Measurements from ENCODE around the gene OTX2. TPM values are rescaled to one million over a fixed set of nuclear protein-coding genes. Genes with fewer than 3 reads are reported as not detected.

The OTX2 gene
- total RNA-seq, 2 donors from 2014 or later = not detected

- no peak for DNase-seq
- no peaks in the 10 kb centered on the region for H3K9me3 ChIP-seq
- H3K4me1 ChIP-seq = no peaks in the 10 kb centered on the region
- H3K27me3 ChIP-seq = no peaks in the 10 kb centered on the region
- intact Hi-C loops (cut with DNase I) = no loop called here
- TF ChIP-seq, protein P1, sequence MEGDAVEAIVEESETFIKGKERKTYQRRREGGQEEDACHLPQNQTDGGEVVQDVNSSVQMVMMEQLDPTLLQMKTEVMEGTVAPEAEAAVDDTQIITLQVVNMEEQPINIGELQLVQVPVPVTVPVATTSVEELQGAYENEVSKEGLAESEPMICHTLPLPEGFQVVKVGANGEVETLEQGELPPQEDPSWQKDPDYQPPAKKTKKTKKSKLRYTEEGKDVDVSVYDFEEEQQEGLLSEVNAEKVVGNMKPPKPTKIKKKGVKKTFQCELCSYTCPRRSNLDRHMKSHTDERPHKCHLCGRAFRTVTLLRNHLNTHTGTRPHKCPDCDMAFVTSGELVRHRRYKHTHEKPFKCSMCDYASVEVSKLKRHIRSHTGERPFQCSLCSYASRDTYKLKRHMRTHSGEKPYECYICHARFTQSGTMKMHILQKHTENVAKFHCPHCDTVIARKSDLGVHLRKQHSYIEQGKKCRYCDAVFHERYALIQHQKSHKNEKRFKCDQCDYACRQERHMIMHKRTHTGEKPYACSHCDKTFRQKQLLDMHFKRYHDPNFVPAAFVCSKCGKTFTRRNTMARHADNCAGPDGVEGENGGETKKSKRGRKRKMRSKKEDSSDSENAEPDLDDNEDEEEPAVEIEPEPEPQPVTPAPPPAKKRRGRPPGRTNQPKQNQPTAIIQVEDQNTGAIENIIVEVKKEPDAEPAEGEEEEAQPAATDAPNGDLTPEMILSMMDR (IDR thresholded peaks at IDR 0.05) = no peak
- no peak overlapping the region for H3K4me3 ChIP-seq
- no peaks in the 10 kb centered on the region for H3K36me3 ChIP-seq
- H3K9ac ChIP-seq (ENCODE audit: low read depth in 2 of 2, low read length in 2 of 2) = no peak overlapping the region
- H3K27ac ChIP-seq = no peak overlapping the region
Measured at GRCh38 chr14:56846970-56847930, 37.0 kb upstream of the OTX2 start.

GRCh38 chr14:56844406-56845002 is 34.2 kb upstream of the OTX2 start:
- H3K27ac ChIP-seq = no peak overlapping the region
- no peaks in the 10 kb centered on the region for H3K9me3 ChIP-seq
- DNase-seq = no peak
- TF ChIP-seq, protein P1 (IDR thresholded peaks at IDR 0.05) = no peak
- no peaks in the 10 kb centered on the region for H3K36me3 ChIP-seq
- no peaks in the 10 kb centered on the region for H3K4me1 ChIP-seq
- no peak overlapping the region for H3K9ac ChIP-seq (ENCODE audit: low read depth in 2 of 2, low read length in 2 of 2)
- intact Hi-C loops (cut with DNase I) = no loop called here
- H3K4me3 ChIP-seq = no peak overlapping the region
- H3K27me3 ChIP-seq = no peaks in the 10 kb centered on the region

DNA sequence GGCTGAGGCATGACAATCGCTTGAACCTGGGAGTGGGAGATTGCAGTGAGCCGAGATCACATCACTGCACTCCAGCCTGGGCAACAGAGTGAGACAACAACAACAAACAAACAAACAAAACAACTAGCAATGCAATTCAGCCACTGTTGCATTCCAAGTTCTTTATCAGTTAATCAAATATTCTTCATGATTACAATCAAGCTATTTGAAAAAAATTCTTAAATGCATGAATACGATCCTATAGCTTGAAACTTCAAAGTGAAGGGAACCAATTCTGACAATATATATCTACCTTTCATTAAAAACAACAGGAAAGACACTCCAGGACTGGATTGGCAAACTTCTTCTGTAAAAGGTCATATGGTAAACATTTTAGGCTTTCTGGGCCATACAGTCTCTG is 31.3 kb upstream of the OTX2 start:
- Histone ChIP-seq H3K9ac (ENCODE audit: low read depth in 2 of 2, low read length in 2 of 2) (no peak overlapping the region), H3K4me3 (no peak overlapping the region), H3K4me1 (no peaks in the 10 kb centered on the region), H3K27me3 (no peaks in the 10 kb centered on the region), H3K36me3 (no peaks in the 10 kb centered on the region), H3K27ac (no peak overlapping the region), H3K9me3 (no peaks in the 10 kb centered on the region)
- intact Hi-C loops (cut with DNase I) = no loop called here
- TF ChIP-seq, protein P1 (IDR thresholded peaks at IDR 0.05) = no peak
- DNase-seq = no peak

- TF ChIP-seq, protein P1 (IDR thresholded peaks at IDR 0.05) = no peak
- Histone ChIP-seq H3K27ac (no peak overlapping the region), H3K36me3 (no peaks in the 10 kb centered on the region), H3K9ac (ENCODE audit: low read depth in 2 of 2, low read length in 2 of 2) (no peak overlapping the region), H3K4me3 (no peak overlapping the region), H3K27me3 (no peaks in the 10 kb centered on the region), H3K4me1 (no peaks in the 10 kb centered on the region), H3K9me3 (no peaks in the 10 kb centered on the region)
- intact Hi-C loops (cut with DNase I) = no loop called here
- no peak for DNase-seq
Measured at GRCh38 chr14:56840221-56840620, 29.9 kb upstream of the OTX2 start.

GRCh38 chr14:56829151-56829550 is 18.9 kb upstream of the OTX2 start:
- H3K27me3 ChIP-seq = no peaks in the 10 kb centered on the region
- no peak overlapping the region for H3K4me3 ChIP-seq
- H3K4me1 ChIP-seq = no peaks in the 10 kb centered on the region
- no peak overlapping the region for H3K27ac ChIP-seq
- intact Hi-C loops (cut with DNase I) = no loop called here
- TF ChIP-seq, protein P1 (IDR thresholded peaks at IDR 0.05) = no peak
- H3K9ac ChIP-seq (ENCODE audit: low read depth in 2 of 2, low read length in 2 of 2) = no peak overlapping the region
- no peak for DNase-seq
- H3K36me3 ChIP-seq = no peaks in the 10 kb centered on the region
- no peaks in the 10 kb centered on the region for H3K9me3 ChIP-seq
